ENCODE data around the gene CD33.
"Not testable (repeated sequence)": the region's sequence is repeated elsewhere in the genome, so short reads cannot be mapped to it uniquely, and the experiment has no call there.

The CD33 gene

GRCh38 chr19:51210874-51211361 is 14.0 kb upstream of the CD33 start:
- DNase-seq, result not testable (repeated sequence)

GRCh38 chr19:51211833-51212232 is 13.0 kb upstream of the CD33 start:
- no peak for DNase-seq

GRCh38 chr19:51219307-51219706 is 5.6 kb upstream of the CD33 start:
- no peak for DNase-seq

GRCh38 chr19:51219971-51220370 is 4.9 kb upstream of the CD33 start:
- no peak for DNase-seq

GRCh38 chr19:51220996-51221395 is 3.9 kb upstream of the CD33 start:
- no peak for DNase-seq

- DNase-seq, result no peak
Observed at GRCh38 chr19:51224163-51224641, 678 bp upstream of the CD33 start.

GRCh38 chr19:51226067-51226466 is 1.2 kb downstream of the CD33 start:
- no peak for DNase-seq

- DNase-seq, result no peak
Observed at GRCh38 chr19:51227326-51227725, 2.4 kb downstream of the CD33 start.

- no peak for DNase-seq
Observed at GRCh38 chr19:51227966-51228365, 3.1 kb downstream of the CD33 start.

GRCh38 chr19:51240866-51241265 is 16.0 kb downstream of the CD33 start:
- DNase-seq, result no peak

- DNase-seq, result no peak
Observed at GRCh38 chr19:51242881-51243630, 18.2 kb downstream of the CD33 start.

- no peak for DNase-seq
Observed at GRCh38 chr19:51246164-51246552, 21.3 kb downstream of the CD33 start.

- DNase-seq, result no peak
Observed at GRCh38 chr19:51247972-51248590, 23.2 kb downstream of the CD33 start.

GRCh38 chr19:51250786-51251467 is 26.0 kb downstream of the CD33 start, which contains the start of gene SIGLECL1:
Gene SIGLECL1, plus strand, starts transcription at chr19:51251080. Its CDS starts 12,993 bp downstream, at chr19:51264073.
- no peak for DNase-seq

GRCh38 chr19:51251468-51251820 is 26.6 kb downstream of the CD33 start:
- DNase-seq, result no peak

GRCh38 chr19:51252306-51253079 is 27.6 kb downstream of the CD33 start:
- no peak for DNase-seq

- no peak for DNase-seq
Observed at GRCh38 chr19:51253088-51253806, 28.4 kb downstream of the CD33 start.

- no peak for DNase-seq
Observed at GRCh38 chr19:51256155-51256625, 31.3 kb downstream of the CD33 start.

GRCh38 chr19:51257471-51257870 is 32.6 kb downstream of the CD33 start:
- DNase-seq, result no peak

- DNase-seq, result no peak
Observed at GRCh38 chr19:51258165-51259160, 33.6 kb downstream of the CD33 start.
